Measurements from ENCODE around the gene AKAP6.
A peak's percentile ranks its signal among the peaks of the same experiment; 100 is the strongest.

AKAP6 gene

DNA sequence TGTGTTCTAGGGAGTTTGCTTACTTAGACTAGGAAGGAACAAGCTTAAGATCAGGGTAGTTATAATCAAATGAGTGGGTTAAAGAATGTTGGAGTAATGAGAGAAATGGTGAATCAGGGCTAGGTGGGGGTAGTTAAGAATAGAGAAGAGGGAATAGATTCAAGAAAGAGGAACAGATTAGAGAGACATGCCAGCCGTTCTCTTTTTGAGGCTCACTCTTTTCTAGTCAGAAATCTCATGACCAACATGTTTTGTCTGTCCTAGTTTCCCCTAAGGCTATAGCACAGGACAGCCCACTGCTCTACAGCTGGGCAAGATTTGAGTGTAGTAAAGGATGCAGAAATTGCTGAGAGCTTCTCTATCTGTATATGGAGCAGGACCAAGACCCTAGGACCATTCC, 258.4 kb downstream of the AKAP6 start:
- Histone ChIP-seq H3K4me2 (ENCODE audit: low read length) (no peak overlapping the region), H3K36me3 (ENCODE audit: control insufficient read depth, low read length) (no peaks in the 10 kb centered on the region), H3K4me1 (ENCODE audit: control insufficient read depth, low read length) (no peaks in the 10 kb centered on the region), H3K9me2 (replicated peaks; ENCODE audit: control insufficient read depth, low read length) (no peaks in the 10 kb centered on the region), H4K20me1 (ENCODE audit: control insufficient read depth, insufficient read depth, low read depth, low read length) (no peaks in the 10 kb centered on the region), H3K27ac (ENCODE audit: low read depth, low read length) (no peak overlapping the region), H3K4me3 (ENCODE audit: low read length) (no peak overlapping the region), H3K79me2 (ENCODE audit: control insufficient read depth, low read length) (no peaks in the 10 kb centered on the region), H3F3A (ENCODE audit: control insufficient read depth, insufficient read depth) (no peaks in the 10 kb centered on the region), H3K27me3 (ENCODE audit: control insufficient read depth, low read length) (no peaks in the 10 kb centered on the region), H3K9me3 (ENCODE audit: control insufficient read depth, insufficient read depth, low read length) (no peaks in the 10 kb centered on the region)
- no peak for TF ChIP-seq CTCF (IDR thresholded peaks at IDR 0.05; ENCODE audit: low read depth, low read length, poor library complexity, severe bottlenecking)
- no peak for TF ChIP-seq EZH2phosphoT487 (IDR thresholded peaks at IDR 0.05; ENCODE audit: borderline replicate concordance, low read length)

- Histone ChIP-seq H4K20me1 (ENCODE audit: control insufficient read depth, insufficient read depth, low read depth, low read length) (no peaks in the 10 kb centered on the region), H3K79me2 (ENCODE audit: control insufficient read depth, low read length) (no peaks in the 10 kb centered on the region), H3K27ac (ENCODE audit: low read depth, low read length) (no peak overlapping the region), H3F3A (ENCODE audit: control insufficient read depth, insufficient read depth) (no peaks in the 10 kb centered on the region), H3K27me3 (ENCODE audit: control insufficient read depth, low read length) (no peaks in the 10 kb centered on the region), H3K9me2 (replicated peaks; ENCODE audit: control insufficient read depth, low read length) (no peaks in the 10 kb centered on the region), H3K4me3 (ENCODE audit: low read length) (no peak overlapping the region), H3K9me3 (ENCODE audit: control insufficient read depth, insufficient read depth, low read length) (no peaks in the 10 kb centered on the region), H3K4me1 (ENCODE audit: control insufficient read depth, low read length) (no peaks in the 10 kb centered on the region), H3K36me3 (ENCODE audit: control insufficient read depth, low read length) (no peaks in the 10 kb centered on the region), H3K4me2 (ENCODE audit: low read length) (no peak overlapping the region)
- TF ChIP-seq CTCF (IDR thresholded peaks at IDR 0.05; ENCODE audit: low read depth, low read length, poor library complexity, severe bottlenecking) (peak; percentile 70), EZH2phosphoT487 (IDR thresholded peaks at IDR 0.05; ENCODE audit: borderline replicate concordance, low read length) (no peak)
These were observed 259.6 kb downstream of the AKAP6 start for GRCh38 chr14:32588448-32589320.

- H3K27me3 ChIP-seq (ENCODE audit: control insufficient read depth, low read length), result no peaks in the 10 kb centered on the region
- no peak for TF ChIP-seq EZH2phosphoT487 (IDR thresholded peaks at IDR 0.05; ENCODE audit: borderline replicate concordance, low read length)
- TF ChIP-seq CTCF (IDR thresholded peaks at IDR 0.05; ENCODE audit: low read depth, low read length, poor library complexity, severe bottlenecking), result no peak
These were observed 261.1 kb downstream of the AKAP6 start for GRCh38 chr14:32590157-32590556.

More at GRCh38 chr14:32590157-32590556, 261.1 kb downstream of the AKAP6 start:
- Histone ChIP-seq H3K27ac (ENCODE audit: low read depth, low read length) (no peak overlapping the region), H3F3A (ENCODE audit: control insufficient read depth, insufficient read depth) (no peaks in the 10 kb centered on the region), H3K9me3 (ENCODE audit: control insufficient read depth, insufficient read depth, low read length) (no peaks in the 10 kb centered on the region), H3K9me2 (replicated peaks; ENCODE audit: control insufficient read depth, low read length) (no peaks in the 10 kb centered on the region), H3K4me1 (ENCODE audit: control insufficient read depth, low read length) (no peaks in the 10 kb centered on the region), H3K4me3 (ENCODE audit: low read length) (no peak overlapping the region), H3K79me2 (ENCODE audit: control insufficient read depth, low read length) (no peaks in the 10 kb centered on the region), H4K20me1 (ENCODE audit: control insufficient read depth, insufficient read depth, low read depth, low read length) (no peaks in the 10 kb centered on the region), H3K4me2 (ENCODE audit: low read length) (no peak overlapping the region), H3K36me3 (ENCODE audit: control insufficient read depth, low read length) (no peaks in the 10 kb centered on the region)
